H1 (cell line): ENCODE results near the gene SIK3. TPM values are rescaled to one million over a fixed set of nuclear protein-coding genes. Genes with fewer than 3 reads are reported as not detected.
A peak's percentile ranks its signal among the peaks of the same experiment; 100 is the strongest.

Experiments used
- ASH2L ChIP-seq: fragments of 200-600, 300-600 bp; sonication (generic); IDR thresholded peaks from one replicate; pipeline ENCODE4 v1.7.1; 2017; ENCODE audit warnings: low read length
- ATF3 ChIP-seq: IDR thresholded peaks from 2 replicates; pipeline ENCODE4 v1.6.1; 2011; ENCODE audit warnings: low read depth, mild to moderate bottlenecking, low read length; ENCODE audit not compliant: insufficient read depth
- CBX5 ChIP-seq: fragments of 300-800, 300-1000 bp; sonication (generic); IDR thresholded peaks from 2 replicates; pipeline ENCODE4 v1.7.1; 2016; ENCODE audit warnings: antibody characterized with exemption, low read length, low read depth
- EGR1 ChIP-seq: IDR thresholded peaks from 2 replicates; pipeline ENCODE4 v1.6.1; 2011; ENCODE audit warnings: low read depth, low read length, borderline replicate concordance
- EP300 ChIP-seq, 2 experiments: IDR thresholded peaks; 1 replicate in 1 of 2; 2 replicates in 1 of 2; pipeline ENCODE4 v1.6.1; 2011 to 2012; ENCODE audit warnings: low read depth in 2 of 2, low read length in 2 of 2, mild to moderate bottlenecking in 2 of 2, borderline replicate concordance in 1 of 2, inconsistent platforms in 1 of 2, moderate library complexity in 1 of 2
- JUN ChIP-seq: IDR thresholded peaks from 2 replicates; pipeline ENCODE4 v1.6.1; 2011; ENCODE audit warnings: low read depth, mild to moderate bottlenecking, improper control_type of control experiment, low read length
- MAX ChIP-seq: IDR thresholded peaks from 2 replicates; pipeline ENCODE4 v1.6.1; 2012; ENCODE audit warnings: inconsistent platforms
- PHF8 ChIP-seq: fragments of 200-600 bp; sonication (generic); conservative IDR thresholded peaks from 2 replicates; pipeline ENCODE4 v1.7.1; 2012; ENCODE audit warnings: low read depth, mild to moderate bottlenecking, inconsistent platforms, low read length, moderate library complexity
- RAD21 ChIP-seq, 2 experiments: IDR thresholded peaks in 1 of 2; conservative IDR thresholded peaks in 1 of 2; 2 replicates each; pipeline ENCODE4 v1.6.1; 2011; ENCODE audit warnings: low read depth in 2 of 2, low read length in 2 of 2, improper control_type of control experiment in 1 of 2, inconsistent platforms in 1 of 2, mild to moderate bottlenecking in 1 of 2, moderate library complexity in 1 of 2
- RFX5 ChIP-seq: IDR thresholded peaks from 2 replicates; pipeline ENCODE4 v1.6.1; 2011; ENCODE audit warnings: low read depth, low read length, improper control_type of control experiment, borderline replicate concordance
- SAP30 ChIP-seq: fragments of 300-600 bp; sonication (generic); IDR thresholded peaks from 2 replicates; pipeline ENCODE4 v1.7.1; 2012; ENCODE audit warnings: low read length, moderate library complexity, mild to moderate bottlenecking, inconsistent platforms; ENCODE audit not compliant: insufficient read depth, insufficient replicate concordance
- SRF ChIP-seq: IDR thresholded peaks from 2 replicates; pipeline ENCODE4 v1.6.1; 2011; ENCODE audit warnings: mild to moderate bottlenecking, low read depth, low read length, moderate library complexity
- USF2 ChIP-seq: IDR thresholded peaks from 2 replicates; pipeline ENCODE4 v1.6.1; 2011; ENCODE audit warnings: low read length, improper control_type of control experiment
- polyA plus RNA-seq, 7 experiments: library from polyadenylated mRNA; depleted of rRNA in 3 of 7; stranded (reverse) in 5 of 7; unstranded in 2 of 7; fragments of >200 nt in 5 of 7; fragments of 200-250 nt in 2 of 7; gene quantifications; 1 replicate in 5 of 7; 2 replicates in 1 of 7; 4 replicates in 1 of 7; pipeline versions ENCODE4 v1.2.1 to v1.2.3, GENCODE V29; 2011 to 2013; ENCODE audit warnings: missing spikeins in 2 of 7, mixed read lengths in 2 of 7
- total RNA-seq: library from RNA; stranded (reverse); fragmentation: NEBNext Ultra II Directional; extraction: Animal tissue kit (Norgen Biotek cat#: 25700); gene quantifications from 2 replicates; pipeline ENCODE4 v1.2.1, GENCODE V29; 2021

SIK3 gene
- total and polyA plus RNA-seq, 2 of the 8 experiments (the other 6 are each of a cell fraction or from before 2014, with no cell fraction given): 19.9 to 32.1 TPM

DNA sequence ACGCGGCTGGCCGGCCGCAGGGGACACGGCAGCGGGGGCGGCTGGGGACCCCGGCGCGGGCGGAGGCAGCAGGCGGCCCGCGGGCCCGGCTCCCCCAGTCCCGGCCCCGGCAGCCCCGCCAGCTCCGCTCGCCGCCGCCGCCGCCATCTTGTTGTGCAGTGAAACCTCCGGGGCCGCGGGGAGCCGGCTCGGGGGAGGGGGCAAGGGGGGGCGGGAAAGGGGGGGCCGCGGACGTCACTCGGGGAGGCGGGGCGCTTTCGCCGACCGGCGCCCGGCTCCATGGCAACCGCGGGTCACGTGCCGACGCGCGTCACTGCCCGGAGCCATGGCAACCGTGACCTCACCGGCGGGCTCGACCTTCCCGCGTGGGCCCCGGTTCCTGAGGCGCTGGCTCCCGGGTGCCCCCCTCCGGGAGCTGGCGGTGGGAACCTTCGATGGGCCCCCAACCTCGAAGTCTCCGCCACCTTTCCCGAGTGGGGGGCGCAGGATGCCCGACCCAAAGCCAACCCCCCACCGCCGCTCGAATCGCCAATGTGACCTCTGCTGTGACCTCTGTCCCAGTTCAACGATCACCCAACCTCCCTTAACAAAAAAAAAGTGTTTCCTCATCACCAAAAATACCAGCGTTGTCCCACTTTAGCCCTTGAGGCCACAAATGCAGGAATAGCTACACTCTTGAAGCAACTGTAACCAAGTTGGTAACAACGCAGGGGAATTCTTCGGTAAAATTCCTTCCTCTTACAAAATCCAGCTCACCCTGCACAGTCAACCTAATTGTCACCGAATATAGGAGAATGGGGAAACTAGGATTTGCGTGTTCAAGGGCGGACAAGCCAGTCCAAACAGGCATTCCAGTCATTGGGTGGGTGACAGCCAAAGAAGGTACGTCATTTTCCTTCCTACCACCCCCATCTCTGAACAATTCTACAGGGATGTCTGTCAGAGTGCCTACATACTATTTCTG, at the start of gene SIK3 (continued):
- TF ChIP-seq USF2: peak; percentile 97
- TF ChIP-seq EGR1: 0 out of 2 replicates have a peak, but pooled peaks have one; percentile 18
- TF ChIP-seq EP300 (IDR thresholded peaks at IDR 0.05; ENCODE audit: borderline replicate concordance in 1 of 2, low read depth in 2 of 2, low read length in 2 of 2): 0 out of 3 replicates have a peak, but pooled peaks of 1 of the 2 experiments have one; percentile 39
- no peak for TF ChIP-seq SRF
- no peak; a peak in 1 of 4 replicates for TF ChIP-seq RAD21 (IDR thresholded peaks at IDR 0.05 in 1 of 2, conservative IDR thresholded peaks at IDR 0.05 in 1 of 2; ENCODE audit: low read depth in 2 of 2, low read length in 2 of 2)
- TF ChIP-seq MAX: peak; percentile 79
- TF ChIP-seq ATF3: peak; percentile 92
- peak; percentile 62 for TF ChIP-seq PHF8
- TF ChIP-seq SAP30: peak; percentile 33
- no peak for TF ChIP-seq CBX5
- peak; percentile 42 for TF ChIP-seq ASH2L
- no peak for TF ChIP-seq JUN
- TF ChIP-seq RFX5: peak; percentile 63; the same call in 1 of the 2 replicates
